CD4-positive, alpha-beta T cell treated with Interleukin-4 for 1 hour (primary cell): ENCODE measurements around the gene DPEP2.
"Not testable (repeated sequence)": the region's sequence is repeated elsewhere in the genome, so short reads cannot be mapped to it uniquely, and the experiment has no call there.

Source experiments
- DNase-seq, 2 donors: peaks; one replicate each; pipeline ENCODE4 v3.0.0-alpha.2; 2020 to 2022

DPEP2 gene

DNA sequence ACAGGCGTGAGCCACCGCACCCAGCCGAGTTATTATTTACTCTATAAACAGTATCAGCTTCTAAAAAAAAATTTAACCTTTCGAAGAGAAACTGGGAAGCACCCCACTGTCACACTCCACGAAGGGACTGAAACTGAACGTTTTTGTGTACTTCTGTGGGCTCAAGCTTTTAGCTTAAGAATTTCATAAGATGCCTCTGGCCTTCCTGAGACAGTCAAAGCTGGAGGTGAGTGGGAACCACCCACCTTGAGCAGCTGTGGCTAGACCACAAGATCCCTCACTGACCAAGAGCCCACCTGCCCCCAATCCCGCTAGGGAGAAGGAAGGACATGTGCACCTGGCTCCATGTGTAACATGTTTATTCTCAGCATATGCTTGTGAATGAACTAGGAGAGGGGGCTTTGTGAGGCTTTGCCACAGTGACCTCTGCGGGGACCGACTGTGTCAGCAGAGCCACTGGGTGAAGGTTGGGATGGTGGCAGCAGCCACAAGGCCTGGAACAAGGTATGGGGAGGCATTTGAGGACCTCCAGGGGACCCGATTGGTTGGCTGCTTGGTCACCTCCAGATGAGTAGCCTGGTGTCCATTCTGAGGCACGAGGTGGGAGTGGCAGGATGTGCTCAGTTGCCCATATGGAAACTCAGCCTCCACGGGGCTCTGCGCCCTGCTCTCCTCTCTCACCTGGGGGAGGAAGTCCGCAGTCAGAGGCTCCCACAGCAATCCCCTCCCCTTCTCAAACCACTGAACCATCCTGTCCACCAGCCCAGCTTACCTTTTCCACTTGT is 23.8 kb downstream of the DPEP2 start:
- no peak for DNase-seq

DNA sequence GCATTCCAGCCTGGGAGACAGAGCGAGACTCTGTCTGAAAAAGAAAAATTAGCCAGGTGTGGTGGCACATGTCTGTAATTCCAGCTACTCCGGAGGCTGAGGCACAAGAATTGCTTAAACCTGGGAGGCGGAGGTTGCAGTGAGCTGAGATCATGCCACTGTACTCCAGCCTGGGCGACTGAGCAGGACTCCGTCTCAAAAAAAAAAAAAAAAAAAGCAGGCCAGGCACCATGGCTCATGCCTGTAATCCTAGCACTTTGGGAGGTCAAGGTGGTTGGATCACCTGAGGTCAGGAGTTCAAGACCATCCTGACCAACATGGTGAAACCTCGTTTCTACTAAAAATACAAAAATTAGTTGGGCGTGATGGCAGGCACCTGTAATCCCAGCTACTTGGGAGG is 27.0 kb downstream of the DPEP2 start:
- not testable (repeated sequence) for DNase-seq

DNA sequence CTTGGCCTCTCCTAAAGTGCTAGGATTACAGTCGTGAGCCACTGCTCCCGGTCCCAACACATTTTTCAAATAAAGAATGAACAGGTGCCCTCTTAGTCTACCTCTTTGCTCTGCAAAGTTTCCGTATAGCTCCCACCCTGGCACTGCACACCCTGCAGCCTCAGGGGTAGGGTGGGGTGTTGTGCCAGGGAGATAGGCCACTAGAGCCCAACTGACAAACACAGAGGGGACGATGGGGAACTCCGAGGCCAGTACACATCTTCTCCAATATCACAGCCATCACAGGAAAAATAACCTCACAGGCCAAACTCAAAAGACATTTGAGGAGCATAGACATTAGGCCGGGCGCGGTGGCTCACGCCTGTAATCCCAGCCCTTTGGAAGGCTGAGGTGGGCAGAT is 28.2 kb downstream of the DPEP2 start:
- DNase-seq, result no peak

DNA sequence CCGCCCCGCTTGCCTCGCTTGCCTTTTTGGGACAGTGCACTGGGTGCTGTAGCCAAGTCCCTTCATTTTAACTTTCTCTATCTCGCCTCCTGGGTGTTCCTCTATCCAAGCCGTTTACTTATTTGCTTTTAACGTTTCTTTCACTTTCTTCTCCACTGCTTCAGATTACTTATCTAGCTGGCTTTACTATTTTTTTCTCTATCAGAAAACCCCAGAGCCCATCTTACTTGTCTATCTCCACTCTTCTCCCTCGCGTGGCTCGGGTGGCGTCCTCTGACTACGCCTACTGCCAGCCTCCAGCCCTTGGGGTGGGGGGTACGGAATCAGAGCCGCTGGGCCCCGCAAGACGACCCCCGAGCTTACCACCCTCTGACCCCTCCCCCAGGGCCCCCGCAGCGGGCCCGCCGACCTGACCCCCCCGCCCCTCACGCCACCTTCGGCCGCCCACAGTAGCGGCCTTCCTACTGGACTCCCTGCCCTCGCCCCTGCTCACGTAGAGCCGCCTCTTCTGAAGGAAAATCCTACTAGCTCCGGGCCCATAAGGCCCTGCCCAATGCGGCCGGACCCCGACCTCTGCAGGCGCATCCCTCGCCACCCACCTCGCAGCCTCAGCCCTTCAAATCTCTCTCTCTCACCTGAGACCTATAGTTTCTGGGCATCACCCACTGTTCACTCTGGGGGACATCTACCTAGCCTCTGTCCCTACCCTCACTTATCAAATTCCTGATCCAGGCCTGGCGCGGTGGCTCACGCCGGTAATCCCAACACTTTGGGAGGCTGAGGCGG is 29.8 kb downstream of the DPEP2 start:
- DNase-seq, result peak in 1 of 2 donors; percentile 37

DNA sequence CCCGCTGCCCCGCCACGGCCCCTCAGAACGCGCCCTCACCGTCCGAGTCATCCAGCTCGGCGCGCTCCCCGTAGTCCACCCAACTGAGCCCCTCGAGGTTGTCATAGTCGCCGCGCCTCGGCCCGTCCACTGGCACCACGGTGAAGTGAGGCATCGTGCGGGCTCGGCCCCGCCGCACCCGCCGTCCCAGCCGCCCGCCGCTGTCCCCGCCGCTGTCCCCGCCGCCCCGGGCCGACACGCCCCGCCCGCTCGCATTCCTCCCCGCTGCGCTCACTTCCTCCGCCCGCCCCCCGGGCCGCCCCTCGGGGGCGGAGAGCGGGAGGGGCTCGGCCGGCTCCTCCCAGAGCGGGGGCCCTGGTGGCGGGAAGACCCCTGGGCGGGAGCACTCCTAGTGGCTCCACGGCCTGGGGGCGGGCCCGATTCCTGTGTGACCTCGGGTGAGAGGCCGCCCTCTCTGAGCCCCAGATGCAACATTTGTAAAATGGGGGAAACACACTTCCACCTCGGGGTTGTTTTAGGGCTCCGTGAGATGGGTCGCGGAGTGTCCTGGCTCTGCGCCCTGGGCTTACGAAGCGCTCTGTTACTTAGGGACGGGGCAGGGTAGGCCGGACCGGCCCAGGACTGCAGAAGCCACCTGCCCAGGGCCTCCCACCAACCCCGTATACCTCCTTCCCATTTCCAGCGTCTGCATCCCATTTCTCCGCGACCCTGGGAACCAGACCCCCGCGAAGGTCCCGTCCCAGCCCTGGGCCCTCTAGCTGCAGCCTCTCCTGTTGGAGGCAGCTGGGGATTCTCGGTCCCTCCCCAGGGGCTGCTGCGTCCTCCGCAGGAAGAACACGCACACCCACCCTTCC is 30.7 kb downstream of the DPEP2 start, which contains the start of gene SLC12A4:
Gene SLC12A4, minus strand, starts transcription at position 238 of the 854 bp plus-strand sequence. Its CDS starts 84 bp downstream, at position 154.
- DNase-seq, result peak; percentile 86 to 91

DNA sequence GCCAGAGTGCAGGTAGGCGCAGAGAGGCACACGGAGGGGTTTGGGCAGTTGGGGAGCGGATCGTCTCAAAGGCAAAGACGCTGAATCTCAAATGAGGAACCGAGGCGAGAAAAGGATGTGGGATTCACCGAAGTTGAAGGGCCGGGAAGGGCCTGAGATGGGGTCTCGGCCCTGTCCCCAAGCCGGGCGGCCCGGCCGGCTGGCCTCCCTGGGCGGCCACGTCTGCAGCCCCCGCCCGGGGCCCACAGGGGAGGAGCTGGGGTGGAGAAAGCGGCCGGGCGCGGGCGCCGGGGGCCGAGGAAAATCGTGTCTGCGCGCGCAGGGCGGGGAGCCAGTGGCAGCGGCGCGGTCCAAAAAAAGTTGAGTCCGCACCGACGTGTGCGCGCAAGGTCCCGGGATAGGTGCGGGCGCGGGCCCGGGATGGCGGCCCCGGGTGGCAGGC is 31.3 kb downstream of the DPEP2 start:
- no peak for DNase-seq

DNA sequence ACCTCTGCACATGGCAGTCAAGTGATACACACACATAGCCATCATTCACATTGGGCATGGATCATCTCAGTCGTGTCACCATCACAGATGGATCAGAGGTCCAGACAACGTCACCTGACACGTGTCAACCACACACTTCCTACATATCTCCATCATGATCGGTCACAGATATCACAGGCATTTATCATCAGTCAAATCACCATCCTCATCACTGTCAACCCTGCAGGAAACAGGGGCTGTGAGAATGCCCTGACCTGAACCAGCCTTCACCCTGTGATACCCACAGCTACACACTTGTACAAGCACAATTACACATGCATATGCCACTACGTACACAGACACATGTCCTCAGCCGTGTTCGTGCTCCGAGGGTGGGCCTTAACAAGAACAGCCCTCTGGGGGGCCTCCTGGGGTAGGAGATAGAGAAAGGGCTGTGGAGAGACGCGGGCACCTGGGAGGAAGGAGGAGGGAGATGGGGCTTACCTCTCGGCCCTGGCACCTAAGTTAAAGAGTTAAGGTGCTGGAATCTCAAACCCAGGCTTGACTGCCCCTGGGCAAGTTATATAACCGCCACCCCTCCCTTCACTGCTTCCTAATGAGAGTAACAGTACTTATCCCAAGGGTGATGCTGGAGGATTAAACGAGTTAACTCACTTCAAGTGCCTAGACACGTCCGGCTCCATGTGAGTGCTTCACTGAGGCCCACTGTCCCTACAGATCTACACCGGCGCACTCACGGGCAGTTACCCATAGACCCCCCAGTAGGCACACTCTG is 31.9 kb downstream of the DPEP2 start:
- peak in 1 of 2 donors; percentile 33 for DNase-seq

DNA sequence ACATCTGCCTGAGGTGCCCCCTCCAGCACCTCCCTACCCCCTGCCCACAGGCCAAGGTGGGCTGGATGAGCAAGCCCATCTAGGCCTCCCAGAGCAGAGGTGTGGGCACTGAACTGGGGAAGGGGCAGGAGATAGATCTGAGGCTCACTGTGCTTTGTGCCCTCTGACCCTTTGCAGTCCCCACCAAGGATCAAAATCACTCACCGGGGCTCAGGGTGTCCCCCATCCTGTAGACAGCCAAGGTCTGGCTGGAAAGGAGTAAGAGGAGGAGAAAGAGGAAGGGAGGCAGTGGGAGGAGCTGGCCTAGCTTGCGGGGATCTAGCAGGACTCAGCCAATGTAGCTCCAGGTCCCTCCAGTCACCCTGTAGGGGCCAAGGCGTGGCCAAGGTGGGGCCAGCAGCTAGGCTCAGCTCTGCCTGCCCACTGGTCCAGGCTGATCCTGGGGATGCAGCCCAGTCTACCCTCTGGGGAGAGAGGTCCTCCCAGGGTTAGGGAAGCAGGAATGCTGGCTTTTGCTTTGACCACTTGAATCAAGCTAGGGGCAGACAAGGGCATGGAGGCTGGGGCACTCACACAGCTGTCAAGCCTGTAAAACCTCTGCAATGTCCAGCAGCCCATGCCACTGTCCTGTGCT is 32.6 kb downstream of the DPEP2 start:
- DNase-seq, result no peak

DNA sequence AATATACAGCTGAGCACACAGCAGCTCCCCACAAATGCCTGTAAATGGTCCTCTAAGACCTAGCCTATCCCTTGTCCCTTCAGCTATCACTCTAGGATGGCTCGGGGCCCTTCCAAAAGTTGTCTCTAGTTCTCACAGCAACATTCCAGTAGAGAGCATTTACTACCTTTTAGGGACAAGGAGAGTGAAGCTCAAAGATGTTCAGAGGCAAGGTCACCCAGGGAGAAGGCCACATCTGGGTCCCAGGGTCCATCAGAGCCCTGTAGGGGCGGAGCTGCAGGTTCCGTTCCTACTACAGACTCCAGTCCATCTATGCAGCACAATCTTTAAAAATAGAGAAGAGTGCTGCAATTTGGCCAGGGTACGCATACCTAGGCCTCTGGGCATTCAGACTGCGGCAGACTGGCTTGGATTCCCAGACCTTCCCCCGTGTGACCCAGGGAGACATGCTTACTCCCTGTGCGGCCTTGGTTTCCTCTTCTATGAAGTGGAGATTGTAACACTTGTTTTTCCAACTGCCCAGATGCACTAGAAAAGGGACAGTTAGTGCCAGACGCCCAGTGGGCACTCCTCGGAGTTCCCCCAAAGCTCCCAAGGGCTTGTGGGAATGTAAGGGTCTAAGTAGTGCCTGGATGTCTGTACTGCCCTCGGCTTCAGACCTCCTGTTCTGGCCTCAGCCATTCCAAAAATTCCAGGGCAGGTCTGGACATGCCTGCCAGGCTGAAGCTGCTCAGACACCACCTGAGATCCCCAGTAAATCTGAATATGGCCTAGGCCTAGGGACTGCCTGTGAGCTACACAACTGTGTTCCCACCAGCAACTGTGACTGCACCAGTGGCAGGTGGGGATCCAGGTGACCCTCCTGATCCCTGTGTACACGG is 33.4 kb downstream of the DPEP2 start:
- DNase-seq, result no peak

DNA sequence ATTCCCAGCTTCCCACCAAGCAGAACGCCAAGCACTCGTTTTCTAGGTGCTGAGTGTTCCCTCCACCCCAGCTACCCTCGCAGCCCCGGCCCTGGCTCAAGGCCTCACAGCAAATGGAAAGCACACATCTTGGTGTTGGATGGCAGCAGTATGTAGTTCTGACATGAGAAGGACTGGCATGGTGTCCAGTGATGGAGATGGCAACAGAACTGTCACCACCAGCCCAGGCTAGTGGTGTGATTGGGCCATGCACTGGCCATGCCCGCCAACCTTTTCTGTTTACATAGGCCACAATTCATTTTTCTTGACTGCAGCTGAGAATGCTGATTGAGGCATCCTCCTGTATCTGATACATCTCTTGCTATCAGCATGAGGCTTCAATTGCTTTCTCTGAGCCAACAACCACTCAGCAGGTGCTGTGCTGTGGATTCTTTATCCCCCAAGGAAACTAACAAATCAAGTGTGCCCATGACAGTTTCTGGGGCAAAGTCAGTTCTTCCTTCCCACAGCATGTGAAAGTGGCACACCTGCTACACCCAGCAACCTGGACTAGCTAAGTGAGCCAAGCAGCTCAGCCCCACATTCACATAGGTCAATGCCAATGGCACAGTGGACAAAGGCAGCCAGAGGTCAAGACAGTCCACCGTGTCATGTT is 34.7 kb downstream of the DPEP2 start:
- DNase-seq, result no peak

DNA sequence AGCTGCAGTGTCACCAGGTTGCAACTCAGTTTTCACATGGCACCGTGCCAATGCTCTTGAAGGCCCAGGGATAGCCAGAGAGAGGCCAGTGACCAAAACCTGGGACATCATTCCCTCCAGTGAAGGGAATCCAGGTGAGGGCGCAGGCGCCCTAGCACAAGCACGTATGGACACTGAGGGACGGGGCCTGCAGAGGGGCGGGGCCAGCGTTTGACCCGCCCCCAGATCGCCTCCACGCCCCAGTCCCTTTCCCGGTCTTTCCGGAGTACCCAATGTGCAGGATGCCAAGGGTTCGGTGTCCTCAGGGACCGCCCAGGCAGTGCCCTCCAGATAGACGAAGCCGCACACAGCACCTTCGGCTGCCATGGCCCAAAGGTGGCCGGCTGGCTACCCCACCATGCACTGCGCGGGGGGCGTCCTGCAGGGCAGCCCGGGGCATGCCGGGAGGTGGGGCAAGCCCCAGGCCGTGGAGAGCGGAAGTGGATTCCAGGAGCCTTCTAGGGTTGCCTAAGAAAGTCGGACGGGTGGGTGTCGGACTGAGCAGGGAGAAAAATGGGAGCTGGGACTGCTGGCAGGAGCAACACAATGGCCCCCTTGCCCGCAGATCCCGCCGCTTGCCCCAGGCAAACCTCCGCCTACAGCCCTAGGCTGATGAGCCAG is 35.5 kb downstream of the DPEP2 start:
- DNase-seq, result no peak

DNA sequence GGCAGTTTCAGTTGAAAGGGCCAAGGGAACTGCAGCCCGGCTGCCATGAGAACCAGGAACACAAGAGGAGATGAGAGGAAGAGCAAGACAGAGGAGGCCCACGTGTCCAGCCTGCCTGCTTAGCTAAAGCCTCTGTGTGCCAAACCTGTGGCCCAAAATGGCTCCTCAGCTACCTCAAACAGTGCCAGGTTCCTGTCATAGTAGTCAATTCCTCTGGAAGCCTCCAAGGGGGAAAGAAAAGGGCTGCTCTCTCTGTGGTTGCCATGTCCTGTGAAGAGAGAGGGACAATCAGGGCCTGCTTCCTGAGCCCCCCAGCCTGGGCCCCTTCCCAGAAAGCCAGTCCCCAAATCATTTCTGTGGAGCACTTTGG is 36.0 kb downstream of the DPEP2 start:
- DNase-seq, result no peak

DNA sequence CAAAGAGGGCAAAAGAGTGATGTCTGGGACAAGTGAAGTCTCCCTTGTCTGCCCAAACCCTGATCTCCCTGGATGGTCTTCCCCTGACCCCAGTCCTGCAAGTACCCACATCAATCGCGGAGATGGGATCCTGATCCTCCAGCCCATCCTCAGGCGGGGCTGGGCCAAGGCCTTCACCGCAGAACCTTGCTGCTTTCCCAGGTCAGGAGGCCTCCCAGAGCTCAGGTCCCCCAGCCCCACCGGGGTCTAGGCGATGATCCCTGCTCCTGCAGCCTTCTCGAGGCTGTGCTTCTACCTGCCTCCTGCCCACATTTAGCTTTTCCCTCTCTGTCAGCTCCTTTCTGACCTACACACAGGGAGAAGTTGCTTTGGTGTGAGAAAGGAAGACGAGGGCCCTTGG is 37.1 kb downstream of the DPEP2 start:
- no peak for DNase-seq

DNA sequence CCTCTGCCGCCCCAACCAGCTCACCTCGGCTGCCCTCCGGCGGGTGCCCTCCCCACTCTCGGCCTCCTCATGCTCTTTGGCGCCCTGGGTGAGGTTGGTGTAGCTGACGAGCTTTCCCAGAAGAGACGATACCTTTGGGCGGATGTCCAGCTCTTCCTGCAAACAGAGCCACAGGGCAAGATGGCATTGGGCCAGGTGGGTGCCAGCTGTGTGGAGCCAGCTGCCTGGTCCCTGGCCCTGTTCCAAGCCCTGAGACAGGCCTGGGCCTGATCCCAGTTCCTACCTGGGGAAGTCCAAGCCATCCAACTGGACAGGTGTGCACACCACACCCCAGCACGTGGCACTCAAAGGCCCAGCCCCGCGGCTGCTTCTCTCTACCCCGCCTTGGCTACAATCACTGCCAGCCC is 37.7 kb downstream of the DPEP2 start:
- DNase-seq, result no peak

DNA sequence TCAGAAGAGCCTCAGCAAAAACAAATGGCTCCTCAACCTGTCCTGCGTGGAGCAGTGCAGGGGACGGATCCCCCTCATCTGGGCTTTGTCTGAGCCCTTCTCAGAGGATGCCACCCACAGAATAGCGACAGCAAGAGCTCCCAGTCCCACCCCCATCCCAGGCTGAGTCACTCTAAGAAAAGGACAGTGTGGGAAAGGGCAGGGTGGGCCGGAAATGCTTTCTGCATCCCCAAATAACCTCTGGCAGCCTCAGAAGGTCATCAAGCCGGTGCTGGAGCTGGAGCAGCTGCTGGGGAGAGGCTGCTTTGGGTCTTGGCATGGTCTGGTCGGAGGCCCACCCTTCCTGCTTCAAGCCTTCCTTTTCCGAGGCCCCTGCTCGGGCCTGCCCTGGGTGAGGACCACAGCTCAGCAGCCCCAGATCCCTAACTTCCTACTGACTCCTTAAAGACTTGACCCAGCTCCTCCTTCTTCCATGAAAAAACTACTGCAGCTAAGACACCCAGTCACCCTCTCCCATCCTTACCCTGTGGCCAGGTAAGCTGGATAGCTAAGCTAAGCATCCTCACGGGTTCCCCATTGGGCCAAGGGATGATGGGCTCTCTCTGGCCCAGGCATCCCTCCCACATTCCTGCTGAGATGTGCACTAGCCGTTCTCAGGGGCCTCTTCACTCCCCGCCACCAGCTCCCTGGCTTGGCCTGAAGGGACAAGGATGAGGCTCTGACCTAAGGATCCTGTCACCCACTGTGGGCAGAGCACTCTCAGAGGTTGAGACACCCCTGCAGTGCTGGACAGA is 39.6 kb downstream of the DPEP2 start:
- DNase-seq, result no peak

DNA sequence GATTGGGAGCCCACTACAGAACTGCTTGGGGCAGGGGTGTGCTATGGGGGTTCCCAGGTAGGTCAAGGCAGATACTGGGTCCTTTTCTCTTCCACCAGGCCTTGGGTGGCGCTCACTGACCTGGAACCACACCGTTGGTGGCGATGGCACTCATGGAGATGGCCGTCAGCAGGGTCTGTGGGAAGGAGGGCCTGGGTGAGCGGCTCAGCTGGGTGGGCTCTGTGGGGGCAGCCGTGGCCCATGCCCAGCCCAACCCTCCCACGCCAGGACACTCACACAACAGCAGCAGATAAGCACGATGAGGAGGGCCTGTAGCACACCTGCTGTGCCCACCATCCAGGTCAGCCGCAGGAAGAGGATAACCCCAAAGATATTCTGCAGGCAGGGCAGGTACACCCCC is 41.7 kb downstream of the DPEP2 start:
- DNase-seq, result no peak

DNA sequence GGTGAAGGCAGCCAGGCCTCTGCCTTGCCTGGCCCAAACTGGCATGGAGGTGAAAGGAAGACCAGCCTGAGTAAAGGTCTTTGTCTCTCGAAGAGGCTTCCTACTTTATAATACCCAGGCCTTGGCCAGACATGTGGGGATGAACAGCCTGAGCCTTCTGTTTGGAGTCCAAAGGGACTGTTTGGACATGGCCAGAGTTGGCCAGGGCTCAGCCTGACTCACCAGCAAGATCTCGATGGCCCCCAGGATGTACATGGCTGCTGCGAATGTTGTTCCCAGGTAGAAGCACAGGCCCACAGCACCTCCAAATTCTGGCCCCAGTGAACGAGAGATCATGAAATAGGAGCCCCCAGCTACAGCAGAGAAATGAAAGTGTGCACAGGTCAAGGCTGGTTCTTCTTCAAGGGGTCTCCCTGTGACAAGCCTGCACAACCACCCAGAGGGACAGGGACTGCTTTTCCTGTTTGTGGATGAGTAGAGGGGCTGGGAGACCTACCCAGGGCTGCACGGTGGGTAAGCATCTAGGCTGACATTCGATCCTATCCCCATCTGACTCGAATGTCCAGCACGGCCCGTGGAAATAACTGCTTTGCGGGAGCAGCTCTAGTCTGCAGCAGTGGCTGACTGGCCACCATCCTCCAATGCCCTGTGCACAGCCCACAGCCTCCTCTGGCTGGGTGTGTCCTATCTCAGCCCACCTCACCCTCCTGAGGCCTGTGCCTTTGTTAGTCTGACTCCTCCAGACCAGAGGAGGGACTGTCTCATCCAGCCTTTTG is 44.7 kb downstream of the DPEP2 start:
- DNase-seq, result no peak
